Mammary epithelial cell (primary cell): ENCODE measurements around the gene SEPTIN1.

Source experiments
- CTCF ChIP-seq, 2 donors: IDR thresholded peaks in 1 of 2; conservative IDR thresholded peaks in 1 of 2; 2 replicates each; pipeline ENCODE4 v1.5.1; 2011 to 2012; ENCODE audit warnings: inconsistent platforms in 2 of 2, low read length in 2 of 2, mild to moderate bottlenecking in 2 of 2, control low read depth in 1 of 2, low read depth in 1 of 2; ENCODE audit not compliant: insufficient read depth in 1 of 2; ENCODE audit errors: extremely low read depth in 1 of 2
- EZH2 ChIP-seq: IDR thresholded peaks from 2 replicates; pipeline ENCODE4 v1.6.1; 2012; ENCODE audit warnings: low read length, inconsistent platforms, borderline replicate concordance

- TF ChIP-seq CTCF (conservative IDR thresholded peaks at IDR 0.05 in 1 of 2, IDR thresholded peaks at IDR 0.05 in 1 of 2; ENCODE audit: extremely low read depth in 1 of 2, insufficient read depth in 1 of 2, low read depth in 1 of 2, low read length in 2 of 2), result no peak
- TF ChIP-seq EZH2, result no peak
Measured at GRCh38 chr16:30414159-30414558, 31.8 kb upstream of the SEPTIN1 start.
